Gastrocnemius medialis (tissue), 4 donors: ENCODE measurements around the gene HLA-F. TPM values are rescaled to one million over a fixed set of nuclear protein-coding genes. Genes with fewer than 3 reads are reported as not detected.

ENCODE experiments used
- ATAC-seq, 2 donors: fragments of 150-250 bp; one replicate each; pipeline ENCODE4 v1.9.1; 2016
- DNase-seq, 2 donors: peaks; one replicate each; pipeline ENCODE4 v3.0.0-alpha.2; 2019
- H3K27ac ChIP-seq, 4 donors: fragments of 200-600 bp; sonication (generic); 1 replicate in 1 of 4; 2 replicates in 3 of 4; pipeline ENCODE4 v1.5.1; 2016 to 2018; ENCODE audit warnings: mild to moderate bottlenecking in 2 of 4, moderate library complexity in 1 of 4
- H3K27me3 ChIP-seq, 3 donors: fragments of 200-600 bp; sonication (generic) in 2 of 3; 1 replicate in 1 of 3; 2 replicates in 2 of 3; pipeline versions ENCODE4 v1.5.1 to v1.6.0; 2016 to 2019; ENCODE audit warnings: mild to moderate bottlenecking in 1 of 3, moderate library complexity in 1 of 3
- H3K36me3 ChIP-seq, 2 donors: fragments of 200-600 bp; sonication (generic) in 1 of 2; one replicate each; pipeline ENCODE4 v1.5.1; 2017 to 2018
- H3K4me1 ChIP-seq, 2 donors: fragments of 200-600 bp; sonication (generic) in 1 of 2; one replicate each; pipeline ENCODE4 v1.5.1; 2016 to 2017; ENCODE audit warnings: mild to moderate bottlenecking in 2 of 2
- H3K4me3 ChIP-seq, 4 donors: fragments of 200-600 bp; sonication (generic) in 3 of 4; 1 replicate in 1 of 4; 2 replicates in 3 of 4; pipeline ENCODE4 v1.5.1; 2016 to 2019; ENCODE audit warnings: mild to moderate bottlenecking in 2 of 4
- H3K9me3 ChIP-seq, 3 donors: fragments of 200-600 bp; sonication (generic) in 2 of 3; 1 replicate in 1 of 3; 2 replicates in 2 of 3; pipeline ENCODE4 v1.5.1; 2016 to 2019
- CTCF ChIP-seq, 5 experiments: fragments of 450-650 bp in 3 of 5; fragments of 200-600 bp in 2 of 5; sonication (generic) in 2 of 5; IDR thresholded peaks in 4 of 5; conservative IDR thresholded peaks in 1 of 5; 1 replicate in 4 of 5; 2 replicates in 1 of 5; pipeline ENCODE4 v1.5.1; 2016 to 2019; ENCODE audit warnings: antibody characterized with exemption in 5 of 5, mild to moderate bottlenecking in 3 of 5, moderate library complexity in 3 of 5
- POLR2A ChIP-seq, 2 donors: fragments of 450-650 bp; IDR thresholded peaks; one replicate each; pipeline ENCODE4 v1.6.1; 2017; ENCODE audit warnings: antibody characterized with exemption in 2 of 2, mild to moderate bottlenecking in 2 of 2, moderate library complexity in 2 of 2
- in situ Hi-C, 4 donors: fragments of 200-750 bp; cut with MboI; loops; one replicate each; pipeline versions ENCODE4 v1.15.0 to v1.8.0; 2017; ENCODE audit warnings: low sequenced_read_pairs in 4 of 4
- intact Hi-C: fragments of 100-400 bp; cut with DNase I; formaldehyde crosslinking; loops from one replicate; pipeline ENCODE4 v1.15.1; 2023; ENCODE audit warnings: low total_unique reads
- total RNA-seq, 4 donors: library from RNA; depleted of rRNA; stranded (reverse); fragments of >200 nt; gene quantifications; one replicate each; pipeline versions ENCODE4 v1.1.0 to v1.2.3, GENCODE V29; 2016

The HLA-F gene
- total RNA-seq, 4 donors from 2014 or later, result 9.6 to 22.1 (median 13.0) TPM

- intact Hi-C loops, result no loop called here
- H3K4me3 ChIP-seq, result no peak overlapping the region
- TF ChIP-seq POLR2A (IDR thresholded peaks at IDR 0.05) (no peak), CTCF (IDR thresholded peaks at IDR 0.05 in 4 of 5, conservative IDR thresholded peaks at IDR 0.05 in 1 of 5) (no peak)
- no peak for ATAC-seq
- DNase-seq, result no peak
- no peaks in the 10 kb centered on the region for H3K9me3 ChIP-seq
- no peaks in the 10 kb centered on the region for H3K36me3 ChIP-seq
- no peak overlapping the region for H3K27ac ChIP-seq
- in situ Hi-C loops, result loop anchor here in 1 of 4 donors (25.0 kb wide), 1 partner anchor 253 kb away; no protein-coding TSS in a partner anchor
- no peaks in the 10 kb centered on the region for H3K27me3 ChIP-seq
- no peaks in the 10 kb centered on the region for H3K4me1 ChIP-seq
Observed at GRCh38 chr6:29734046-29735018, 11.1 kb downstream of the HLA-F start.

GRCh38 chr6:29736563-29736962, 13.3 kb downstream of the HLA-F start:
- no peak overlapping the region for H3K4me3 ChIP-seq
- TF ChIP-seq POLR2A (IDR thresholded peaks at IDR 0.05), result no peak
- no peak for TF ChIP-seq CTCF (IDR thresholded peaks at IDR 0.05 in 4 of 5, conservative IDR thresholded peaks at IDR 0.05 in 1 of 5)
- no peaks in the 10 kb centered on the region for H3K36me3 ChIP-seq
- no peaks in the 10 kb centered on the region for H3K9me3 ChIP-seq
- no peaks in the 10 kb centered on the region for H3K4me1 ChIP-seq
- no peak overlapping the region for H3K27ac ChIP-seq
- in situ Hi-C loops (loop anchor here in 1 of 4 donors (25.0 kb wide), 1 partner anchor 251 kb away; no protein-coding TSS in a partner anchor), intact Hi-C loops (no loop called here)
- DNase-seq, result no peak
- no peak for ATAC-seq
- H3K27me3 ChIP-seq, result no peaks in the 10 kb centered on the region

GRCh38 chr6:29737707-29738630, 14.7 kb downstream of the HLA-F start:
- DNase-seq, result peak; percentile 27 to 48
- in situ Hi-C loops, result loop anchor here in 1 of 4 donors (25.0 kb wide), 1 partner anchor 249 kb away; no protein-coding TSS in a partner anchor
- intact Hi-C loops, result loop anchor here (1.0 kb wide), 2 partner anchors 15 to 96 kb away; no protein-coding TSS in a partner anchor
- ATAC-seq, result peak in 1 of 2 donors; percentile 78
- Histone ChIP-seq H3K4me1 (no peaks in the 10 kb centered on the region), H3K9me3 (no peaks in the 10 kb centered on the region), H3K27me3 (no peaks in the 10 kb centered on the region), H3K27ac (no peak overlapping the region), H3K4me3 (no peak overlapping the region), H3K36me3 (no peaks in the 10 kb centered on the region)
- no peak for TF ChIP-seq POLR2A (IDR thresholded peaks at IDR 0.05)
- peak; percentile 49 to 68 (median 60) for TF ChIP-seq CTCF (IDR thresholded peaks at IDR 0.05 in 4 of 5, conservative IDR thresholded peaks at IDR 0.05 in 1 of 5)

GRCh38 chr6:29739136-29739881, 16.1 kb downstream of the HLA-F start:
- intact Hi-C loops (no loop called here), in situ Hi-C loops (loop anchor here in 1 of 4 donors (25.0 kb wide), 1 partner anchor 248 kb away; no protein-coding TSS in a partner anchor)

More at GRCh38 chr6:29739136-29739881, 16.1 kb downstream of the HLA-F start:
- H3K27me3 ChIP-seq, result no peaks in the 10 kb centered on the region
- no peaks in the 10 kb centered on the region for H3K9me3 ChIP-seq
- no peaks in the 10 kb centered on the region for H3K36me3 ChIP-seq
- no peak for TF ChIP-seq CTCF (IDR thresholded peaks at IDR 0.05 in 4 of 5, conservative IDR thresholded peaks at IDR 0.05 in 1 of 5)
- TF ChIP-seq POLR2A (IDR thresholded peaks at IDR 0.05), result no peak
- no peak for ATAC-seq
- no peak overlapping the region for H3K4me3 ChIP-seq
- H3K27ac ChIP-seq, result no peak overlapping the region
- no peak for DNase-seq
- no peaks in the 10 kb centered on the region for H3K4me1 ChIP-seq
